ENCODE results near the gene TMEM271.

Gene TMEM271

DNA sequence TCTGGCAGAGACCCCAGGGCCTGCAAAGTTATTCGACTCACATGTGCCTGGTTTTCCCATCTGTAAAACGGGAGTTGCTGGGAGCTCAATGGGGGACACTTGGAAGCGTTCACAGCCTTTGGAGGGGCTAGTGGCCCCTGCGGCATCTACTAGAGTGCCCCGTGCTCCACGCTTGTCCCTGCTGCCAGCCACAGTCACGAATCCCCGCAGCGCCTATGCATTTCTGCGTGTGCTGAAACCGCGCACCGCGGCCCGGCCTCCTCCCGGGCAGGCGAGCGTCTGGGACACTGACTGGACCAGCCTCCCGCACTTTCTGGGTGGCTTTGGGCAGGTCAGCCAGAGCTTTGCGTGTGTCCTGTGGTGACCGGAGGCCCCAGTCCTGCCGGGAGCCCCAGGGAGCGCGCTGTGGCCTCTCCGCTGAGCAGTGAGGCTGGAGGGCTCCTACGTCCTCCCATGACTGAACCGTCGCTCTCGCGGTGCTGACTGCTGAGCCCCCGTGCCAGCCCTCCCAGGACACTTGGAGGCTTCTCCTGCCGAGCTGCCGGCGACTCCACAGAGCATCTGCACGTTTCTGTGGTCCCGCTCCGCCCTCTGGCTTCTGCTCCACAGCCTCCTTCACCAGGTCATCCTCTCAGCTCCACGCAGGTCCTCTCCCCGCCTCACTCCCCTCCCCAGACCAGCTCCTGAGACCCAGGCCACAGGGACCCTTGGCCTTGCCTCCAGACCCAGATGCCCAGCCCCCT lies 40.7 kb downstream of the TMEM271 start:
- no peak overlapping the region for H3K4me2 ChIP-seq (ENCODE audit: low read length)
- no peak overlapping the region for H3K9ac ChIP-seq (ENCODE audit: low read length)
- H3K4me1 ChIP-seq (ENCODE audit: insufficient read depth, low read length, severe bottlenecking): no peaks in the 10 kb centered on the region
- H3K27ac ChIP-seq (ENCODE audit: low read depth, low read length, poor library complexity, severe bottlenecking): no peak overlapping the region
- no peaks in the 10 kb centered on the region for H3K9me2 ChIP-seq (ENCODE audit: low read depth, low read length)
- peaks cover 28% of the 10 kb centered on the region for H3K36me3 ChIP-seq (ENCODE audit: insufficient read depth, low read length)
- TF ChIP-seq, protein P1, sequence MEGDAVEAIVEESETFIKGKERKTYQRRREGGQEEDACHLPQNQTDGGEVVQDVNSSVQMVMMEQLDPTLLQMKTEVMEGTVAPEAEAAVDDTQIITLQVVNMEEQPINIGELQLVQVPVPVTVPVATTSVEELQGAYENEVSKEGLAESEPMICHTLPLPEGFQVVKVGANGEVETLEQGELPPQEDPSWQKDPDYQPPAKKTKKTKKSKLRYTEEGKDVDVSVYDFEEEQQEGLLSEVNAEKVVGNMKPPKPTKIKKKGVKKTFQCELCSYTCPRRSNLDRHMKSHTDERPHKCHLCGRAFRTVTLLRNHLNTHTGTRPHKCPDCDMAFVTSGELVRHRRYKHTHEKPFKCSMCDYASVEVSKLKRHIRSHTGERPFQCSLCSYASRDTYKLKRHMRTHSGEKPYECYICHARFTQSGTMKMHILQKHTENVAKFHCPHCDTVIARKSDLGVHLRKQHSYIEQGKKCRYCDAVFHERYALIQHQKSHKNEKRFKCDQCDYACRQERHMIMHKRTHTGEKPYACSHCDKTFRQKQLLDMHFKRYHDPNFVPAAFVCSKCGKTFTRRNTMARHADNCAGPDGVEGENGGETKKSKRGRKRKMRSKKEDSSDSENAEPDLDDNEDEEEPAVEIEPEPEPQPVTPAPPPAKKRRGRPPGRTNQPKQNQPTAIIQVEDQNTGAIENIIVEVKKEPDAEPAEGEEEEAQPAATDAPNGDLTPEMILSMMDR (IDR thresholded peaks at IDR 0.05; ENCODE audit: low read length): no peak
- TF ChIP-seq EZH2 (IDR thresholded peaks at IDR 0.05; ENCODE audit: borderline replicate concordance, low read length): no peak
- H4K20me1 ChIP-seq (ENCODE audit: insufficient read depth, low read length): no peaks in the 10 kb centered on the region
- no peak overlapping the region for H3K4me3 ChIP-seq (ENCODE audit: low read depth, low read length, poor library complexity, severe bottlenecking)
- no peaks in the 10 kb centered on the region for H3F3A ChIP-seq (ENCODE audit: insufficient read depth, low read length)
- no peaks in the 10 kb centered on the region for H3K9me3 ChIP-seq (ENCODE audit: low read length)
- no peaks in the 10 kb centered on the region for H3K79me2 ChIP-seq (ENCODE audit: insufficient read depth, low read length)
- H3K27me3 ChIP-seq (ENCODE audit: insufficient read depth, low read length): no peaks in the 10 kb centered on the region
- H2AFZ ChIP-seq (ENCODE audit: low read length): no peak overlapping the region

DNA sequence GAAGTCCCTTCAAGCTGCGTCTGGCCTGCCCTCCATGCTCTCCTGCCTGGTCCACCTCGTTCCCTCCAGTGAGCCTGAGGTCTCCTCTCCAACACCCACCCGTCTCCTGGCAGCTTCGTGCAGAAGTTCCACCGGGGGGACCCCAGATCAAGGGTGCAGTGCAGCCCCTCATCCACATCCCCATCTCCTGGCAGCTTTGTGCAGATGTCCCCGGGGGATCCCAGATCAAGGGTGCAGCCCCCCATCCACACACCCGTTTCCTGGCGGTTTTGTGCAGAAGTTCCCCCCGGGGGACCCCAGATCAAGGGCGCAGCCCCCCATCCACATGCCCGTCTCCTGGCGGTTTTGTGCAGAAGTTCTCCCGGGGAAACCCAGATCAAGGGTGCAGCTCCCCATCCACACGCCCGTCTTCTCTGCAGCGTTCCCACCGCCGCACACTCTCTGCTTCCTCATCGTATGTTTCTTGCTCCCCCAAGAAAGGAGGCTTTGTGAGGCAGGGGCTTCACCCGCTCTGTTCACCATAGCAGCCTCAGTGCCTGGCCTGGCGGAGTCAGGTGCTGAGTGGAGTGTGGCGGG lies 41.4 kb downstream of the TMEM271 start:
- no peaks in the 10 kb centered on the region for H3K9me2 ChIP-seq (ENCODE audit: low read depth, low read length)
- no peaks in the 10 kb centered on the region for H3K9me3 ChIP-seq (ENCODE audit: low read length)
- TF ChIP-seq, protein P1 (IDR thresholded peaks at IDR 0.05; ENCODE audit: low read length): no peak
- no peak for TF ChIP-seq EZH2 (IDR thresholded peaks at IDR 0.05; ENCODE audit: borderline replicate concordance, low read length)
- peaks cover 28% of the 10 kb centered on the region for H3K36me3 ChIP-seq (ENCODE audit: insufficient read depth, low read length)
- H3K4me3 ChIP-seq (ENCODE audit: low read depth, low read length, poor library complexity, severe bottlenecking): no peak overlapping the region
- H3F3A ChIP-seq (ENCODE audit: insufficient read depth, low read length): no peaks in the 10 kb centered on the region
- no peak overlapping the region for H3K9ac ChIP-seq (ENCODE audit: low read length)
- H3K79me2 ChIP-seq (ENCODE audit: insufficient read depth, low read length): no peaks in the 10 kb centered on the region
- H3K27ac ChIP-seq (ENCODE audit: low read depth, low read length, poor library complexity, severe bottlenecking): no peak overlapping the region
- H2AFZ ChIP-seq (ENCODE audit: low read length): no peak overlapping the region
- no peaks in the 10 kb centered on the region for H3K4me1 ChIP-seq (ENCODE audit: insufficient read depth, low read length, severe bottlenecking)
- H3K27me3 ChIP-seq (ENCODE audit: insufficient read depth, low read length): no peaks in the 10 kb centered on the region
- no peaks in the 10 kb centered on the region for H4K20me1 ChIP-seq (ENCODE audit: insufficient read depth, low read length)
- no peak overlapping the region for H3K4me2 ChIP-seq (ENCODE audit: low read length)

DNA sequence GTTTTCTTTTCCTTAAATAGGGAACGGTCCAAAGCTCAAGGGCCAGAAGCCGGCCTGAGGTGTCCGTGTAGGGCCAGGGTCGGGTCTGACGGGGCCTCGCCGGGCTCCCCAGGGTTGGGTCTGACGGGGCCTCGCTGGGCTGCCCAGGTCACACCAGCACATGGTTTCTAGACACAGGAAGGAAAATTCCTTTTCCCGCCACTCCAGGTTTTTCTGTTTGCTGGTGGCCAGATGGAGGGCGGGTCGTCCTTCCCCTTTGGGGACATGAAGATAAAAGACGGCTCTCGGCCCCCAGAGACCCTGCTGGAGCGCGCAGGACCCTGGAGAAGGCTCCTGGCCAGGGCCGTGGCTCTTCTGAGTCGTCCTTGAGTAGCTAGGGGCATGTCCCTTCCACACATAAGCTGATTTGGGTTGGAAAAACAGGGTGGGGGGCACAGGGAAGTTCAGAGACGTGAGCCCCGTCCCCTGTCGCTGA lies 42.0 kb downstream of the TMEM271 start:
- TF ChIP-seq, protein P1 (IDR thresholded peaks at IDR 0.05; ENCODE audit: low read length): no peak
- no peak for TF ChIP-seq EZH2 (IDR thresholded peaks at IDR 0.05; ENCODE audit: borderline replicate concordance, low read length)
- Histone ChIP-seq H3F3A (ENCODE audit: insufficient read depth, low read length) (no peaks in the 10 kb centered on the region), H4K20me1 (ENCODE audit: insufficient read depth, low read length) (no peaks in the 10 kb centered on the region), H3K4me2 (ENCODE audit: low read length) (no peak overlapping the region), H3K9me2 (ENCODE audit: low read depth, low read length) (no peaks in the 10 kb centered on the region), H3K9me3 (ENCODE audit: low read length) (no peaks in the 10 kb centered on the region), H3K79me2 (ENCODE audit: insufficient read depth, low read length) (no peaks in the 10 kb centered on the region), H3K4me3 (ENCODE audit: low read depth, low read length, poor library complexity, severe bottlenecking) (no peak overlapping the region), H3K36me3 (ENCODE audit: insufficient read depth, low read length) (peaks cover 28% of the 10 kb centered on the region), H3K4me1 (ENCODE audit: insufficient read depth, low read length, severe bottlenecking) (no peaks in the 10 kb centered on the region), H3K27ac (ENCODE audit: low read depth, low read length, poor library complexity, severe bottlenecking) (no peak overlapping the region), H2AFZ (ENCODE audit: low read length) (no peak overlapping the region), H3K9ac (ENCODE audit: low read length) (no peak overlapping the region), H3K27me3 (ENCODE audit: insufficient read depth, low read length) (no peaks in the 10 kb centered on the region)
